ENCODE results near the gene GABRB1. TPM values are rescaled to one million over a fixed set of nuclear protein-coding genes. Genes with fewer than 3 reads are reported as not detected.

The GABRB1 gene
- total RNA-seq, 2 experiments from 2014 or later: not detected

DNA sequence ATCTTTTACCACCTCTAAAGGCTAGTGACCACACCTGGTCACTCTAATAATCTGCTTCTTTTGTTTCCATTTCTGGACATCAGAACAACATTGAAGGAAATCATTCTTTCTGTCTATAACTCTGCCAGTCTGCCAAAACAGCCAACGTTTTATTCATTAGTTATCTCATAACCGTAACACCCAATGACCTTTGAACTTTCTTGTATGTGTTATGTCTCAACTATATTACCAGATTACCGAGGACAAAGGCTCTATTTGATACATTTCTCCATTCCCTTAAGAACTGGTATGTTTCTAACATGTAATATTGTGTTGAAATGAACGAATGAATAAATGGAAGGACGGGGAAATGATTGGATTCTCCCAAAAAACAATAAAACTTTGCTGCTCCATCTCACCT lies 152.7 kb downstream of the GABRB1 start:
- Mint-ChIP-seq H3K4me3 (no peak overlapping the region), H3K27ac (no peak overlapping the region), H3K4me1 (no peaks in the 10 kb centered on the region), H3K9me3 (no peaks in the 10 kb centered on the region), H3K27me3 (no peaks in the 10 kb centered on the region), H3K36me3 (no peaks in the 10 kb centered on the region)
- no peak for DNase-seq
- POLR2A ChIA-PET: no interaction called here
- no peak for ATAC-seq (ENCODE audit: low read depth)

DNA sequence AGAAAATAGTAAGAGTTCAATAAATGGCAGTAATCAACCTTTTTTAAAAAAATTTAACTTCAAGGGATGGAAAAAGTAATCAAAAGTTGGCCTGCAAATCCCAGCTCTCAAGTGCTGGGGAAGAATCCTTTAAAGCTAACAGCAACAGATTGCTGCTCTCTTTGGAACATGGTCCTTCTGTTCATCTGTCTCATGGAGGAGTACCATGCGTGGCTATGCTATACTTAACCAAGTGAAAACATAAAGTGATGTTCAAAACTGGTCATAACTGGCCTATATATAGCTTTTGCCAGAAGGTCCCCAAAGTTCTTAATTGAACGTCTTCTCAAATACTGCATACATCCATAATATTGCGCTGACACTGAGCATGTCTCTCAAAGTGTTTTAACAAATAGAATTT lies 154.4 kb downstream of the GABRB1 start:
- Mint-ChIP-seq H3K36me3 (no peaks in the 10 kb centered on the region), H3K27me3 (no peaks in the 10 kb centered on the region), H3K4me3 (no peak overlapping the region), H3K4me1 (no peaks in the 10 kb centered on the region), H3K27ac (no peak overlapping the region), H3K9me3 (no peaks in the 10 kb centered on the region)
- DNase-seq (no peak), ATAC-seq (ENCODE audit: low read depth) (no peak)
- POLR2A ChIA-PET: no interaction called here

DNA sequence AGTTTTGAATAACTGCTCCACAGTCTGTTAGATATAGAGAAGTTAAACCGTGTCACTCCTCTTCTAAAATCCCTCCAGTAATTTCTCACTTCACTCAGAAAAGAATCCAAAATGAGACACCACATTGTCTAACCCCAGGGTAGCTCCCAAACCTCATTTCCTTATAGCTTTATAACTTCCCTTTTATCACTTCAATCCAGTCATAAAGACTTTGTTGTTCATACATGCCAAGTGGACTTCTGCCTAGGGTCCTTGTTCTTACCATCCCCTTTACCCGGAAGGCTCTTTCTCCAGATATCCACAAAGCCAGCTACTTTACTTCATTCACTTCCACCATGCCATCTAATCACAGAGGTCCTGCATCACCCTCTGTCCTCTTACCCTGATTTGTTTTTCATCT lies 156.2 kb downstream of the GABRB1 start:
- no peak for ATAC-seq (ENCODE audit: low read depth)
- no peaks in the 10 kb centered on the region for H3K36me3 Mint-ChIP-seq
- H3K27ac Mint-ChIP-seq: no peak overlapping the region
- no peak for DNase-seq
- H3K27me3 Mint-ChIP-seq: no peaks in the 10 kb centered on the region
- POLR2A ChIA-PET: no interaction called here
- H3K4me1 Mint-ChIP-seq: no peaks in the 10 kb centered on the region
- no peaks in the 10 kb centered on the region for H3K9me3 Mint-ChIP-seq
- no peak overlapping the region for H3K4me3 Mint-ChIP-seq

DNA sequence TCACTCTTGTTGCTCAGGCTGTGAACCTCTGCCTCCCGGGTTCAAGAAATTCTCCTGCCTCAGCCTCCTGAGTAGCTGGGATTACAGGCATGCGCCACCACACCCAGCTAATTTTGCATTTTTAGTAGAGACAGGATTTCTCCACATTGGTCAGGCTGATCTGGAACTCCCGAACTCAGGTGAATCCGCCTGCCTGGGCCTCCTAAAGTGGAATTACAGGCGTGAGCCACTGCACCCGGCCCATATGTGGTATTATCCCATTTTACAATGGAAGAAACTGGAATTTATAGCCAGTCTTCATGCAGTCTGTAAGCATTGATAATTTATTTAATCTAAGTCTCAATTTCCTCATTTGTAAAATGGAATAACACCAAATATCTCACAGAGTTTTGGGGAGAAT lies 161.8 kb downstream of the GABRB1 start:
- H3K4me1 Mint-ChIP-seq: no peaks in the 10 kb centered on the region
- POLR2A ChIA-PET: no interaction called here
- ATAC-seq (ENCODE audit: low read depth): no peak
- no peaks in the 10 kb centered on the region for H3K36me3 Mint-ChIP-seq
- no peak overlapping the region for H3K4me3 Mint-ChIP-seq
- H3K9me3 Mint-ChIP-seq: no peaks in the 10 kb centered on the region
- no peak for DNase-seq
- H3K27me3 Mint-ChIP-seq: no peaks in the 10 kb centered on the region
- H3K27ac Mint-ChIP-seq: no peak overlapping the region

DNA sequence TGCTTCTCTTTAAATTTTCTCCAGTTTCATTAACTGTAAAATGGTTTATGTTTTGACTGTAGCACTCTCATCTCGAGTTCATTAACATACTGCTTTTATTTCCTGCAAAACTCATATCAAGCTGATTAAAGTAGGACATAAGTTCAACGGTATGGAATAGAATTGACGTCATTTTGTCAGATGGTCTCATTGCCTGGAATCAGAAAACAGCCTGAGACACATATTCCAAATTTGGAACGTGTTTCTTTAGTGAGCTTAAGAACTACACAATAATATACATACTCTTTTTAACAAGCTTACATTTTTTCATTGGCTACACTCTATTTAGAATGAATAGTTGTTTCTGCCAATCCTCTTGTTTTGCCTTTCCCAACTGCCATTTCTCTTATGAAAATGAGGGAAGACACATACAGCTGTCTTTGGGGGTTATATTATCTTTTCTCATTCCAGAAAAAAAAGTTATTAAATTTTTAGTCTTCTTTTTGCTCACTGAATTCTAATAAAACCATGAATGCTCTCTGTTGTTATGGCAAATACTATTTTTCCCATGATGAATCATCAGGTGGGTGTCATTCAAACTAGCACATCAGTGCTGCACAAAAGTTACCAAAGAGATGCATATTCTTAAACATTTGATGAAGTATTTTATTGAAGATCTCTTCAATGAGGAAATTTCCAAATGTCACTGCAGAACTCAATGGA lies 162.8 kb downstream of the GABRB1 start:
- Mint-ChIP-seq H3K27me3 (no peaks in the 10 kb centered on the region), H3K27ac (no peak overlapping the region), H3K36me3 (no peaks in the 10 kb centered on the region), H3K9me3 (no peaks in the 10 kb centered on the region), H3K4me3 (no peak overlapping the region), H3K4me1 (no peaks in the 10 kb centered on the region)
- DNase-seq (no peak), ATAC-seq (ENCODE audit: low read depth) (no peak)
- POLR2A ChIA-PET: no interaction called here

DNA sequence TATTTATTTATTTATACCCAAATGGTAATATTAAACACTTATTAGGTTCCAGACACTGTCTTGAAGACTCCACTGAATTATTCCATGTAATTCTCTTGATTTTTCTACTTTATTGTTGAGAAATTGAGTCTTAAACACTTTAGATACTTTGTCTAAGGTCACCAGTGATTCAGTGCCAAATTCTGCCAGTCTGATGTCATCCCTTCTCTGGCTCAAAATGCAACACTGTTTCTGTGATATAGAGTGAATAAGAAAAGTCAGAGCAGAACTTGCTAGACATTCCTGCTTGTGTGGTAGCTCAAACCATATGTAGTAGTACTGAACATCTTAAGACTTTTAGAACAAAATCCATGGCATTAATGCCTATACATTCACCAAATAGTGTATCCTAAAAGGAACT lies 164.3 kb downstream of the GABRB1 start:
- Mint-ChIP-seq H3K36me3 (no peaks in the 10 kb centered on the region), H3K4me3 (no peak overlapping the region), H3K27ac (no peak overlapping the region), H3K9me3 (no peaks in the 10 kb centered on the region), H3K4me1 (no peaks in the 10 kb centered on the region), H3K27me3 (no peaks in the 10 kb centered on the region)
- POLR2A ChIA-PET: no interaction called here
- no peak for DNase-seq
- ATAC-seq (ENCODE audit: low read depth): no peak

DNA sequence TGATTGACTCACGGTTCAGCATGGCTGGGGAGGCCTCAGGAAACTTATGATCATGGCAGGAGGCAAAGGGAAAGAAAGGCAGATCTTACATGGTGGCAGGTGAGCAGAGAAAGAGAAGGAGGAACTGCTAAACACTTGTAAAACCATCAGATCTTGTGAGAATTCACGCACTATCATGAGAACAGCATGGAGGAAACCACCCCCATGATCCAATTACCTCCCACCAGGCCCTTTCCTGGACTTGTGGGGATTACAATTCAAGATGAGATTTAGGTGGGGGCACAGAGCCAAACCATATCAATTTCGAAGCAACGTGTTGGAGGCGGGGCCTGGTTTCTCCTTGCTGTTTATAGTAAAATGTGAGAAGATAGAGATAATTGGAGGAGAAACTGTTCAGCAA lies 167.4 kb downstream of the GABRB1 start:
- no peak for DNase-seq
- Mint-ChIP-seq H3K36me3 (no peaks in the 10 kb centered on the region), H3K4me3 (no peak overlapping the region), H3K27ac (no peak overlapping the region), H3K27me3 (peaks cover 3% of the 10 kb centered on the region), H3K4me1 (no peaks in the 10 kb centered on the region), H3K9me3 (no peaks in the 10 kb centered on the region)
- POLR2A ChIA-PET: no interaction called here
- no peak for ATAC-seq (ENCODE audit: low read depth)

DNA sequence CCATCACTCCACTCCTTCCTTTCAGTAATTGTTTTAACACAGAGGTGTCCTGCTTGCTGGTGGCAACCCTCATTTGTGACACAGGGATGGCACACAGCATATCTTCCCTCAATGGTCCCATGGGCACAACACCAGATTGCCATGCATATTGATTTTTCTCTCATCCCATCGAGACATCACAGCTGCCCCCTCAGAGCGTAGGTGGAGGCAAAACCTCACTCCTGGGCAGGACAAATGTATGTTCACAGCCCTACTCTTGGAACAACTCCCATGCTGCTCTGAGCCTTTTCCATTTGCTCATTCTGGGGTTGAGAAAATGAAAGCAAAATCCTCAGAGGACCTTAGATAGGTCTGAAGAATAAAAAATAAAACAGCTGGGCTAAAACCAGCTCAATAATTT lies 172.2 kb downstream of the GABRB1 start:
- POLR2A ChIA-PET: no interaction called here
- DNase-seq (no peak), ATAC-seq (ENCODE audit: low read depth) (no peak)
- no peak overlapping the region for H3K4me3 Mint-ChIP-seq
- H3K9me3 Mint-ChIP-seq: no peaks in the 10 kb centered on the region
- no peaks in the 10 kb centered on the region for H3K4me1 Mint-ChIP-seq
- peaks cover 3% of the 10 kb centered on the region for H3K27me3 Mint-ChIP-seq
- no peaks in the 10 kb centered on the region for H3K36me3 Mint-ChIP-seq
- no peak overlapping the region for H3K27ac Mint-ChIP-seq

DNA sequence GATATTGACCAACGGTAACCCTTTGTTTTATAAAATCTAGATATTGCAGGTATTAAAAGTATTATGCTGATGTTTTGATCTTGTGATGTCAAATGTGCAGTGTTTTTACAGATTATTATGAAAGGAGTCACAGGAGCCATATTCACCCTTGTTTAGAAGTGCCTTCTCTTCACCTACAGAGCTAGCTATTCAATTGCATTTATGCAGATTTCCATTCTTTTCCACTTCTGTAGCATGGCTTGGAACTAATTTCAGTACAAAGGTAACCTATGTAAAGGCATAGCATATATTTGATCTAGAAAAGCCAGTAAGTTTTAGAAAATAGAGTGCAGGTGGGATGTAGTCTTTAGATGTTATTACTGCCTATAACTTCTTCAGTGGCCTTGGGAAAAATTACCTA lies 176.2 kb downstream of the GABRB1 start:
- H3K9me3 Mint-ChIP-seq: no peaks in the 10 kb centered on the region
- H3K36me3 Mint-ChIP-seq: no peaks in the 10 kb centered on the region
- POLR2A ChIA-PET: no interaction called here
- H3K4me3 Mint-ChIP-seq: no peak overlapping the region
- ATAC-seq (ENCODE audit: low read depth) (no peak), DNase-seq (no peak)
- no peaks in the 10 kb centered on the region for H3K27me3 Mint-ChIP-seq
- H3K4me1 Mint-ChIP-seq: no peaks in the 10 kb centered on the region
- no peak overlapping the region for H3K27ac Mint-ChIP-seq

DNA sequence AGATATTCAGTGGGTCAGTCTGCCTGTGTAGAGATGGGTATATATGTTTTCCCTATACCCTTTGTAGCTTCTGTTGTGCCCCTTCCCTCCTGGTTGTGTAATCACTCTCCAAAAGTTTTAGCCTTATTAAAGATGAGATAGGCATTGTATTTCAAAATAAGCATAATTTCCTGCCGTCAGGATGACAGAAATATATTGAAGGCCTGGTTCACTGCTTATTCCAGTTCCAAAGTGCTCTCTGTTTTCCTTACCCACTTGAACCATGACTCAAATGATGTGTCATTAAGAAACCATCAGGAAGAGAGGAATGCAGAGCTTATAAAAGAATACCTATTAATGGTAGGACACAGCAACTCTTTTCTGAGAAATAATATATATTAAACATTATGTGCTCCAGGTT lies 178.5 kb downstream of the GABRB1 start:
- H3K4me3 Mint-ChIP-seq: no peak overlapping the region

DNA sequence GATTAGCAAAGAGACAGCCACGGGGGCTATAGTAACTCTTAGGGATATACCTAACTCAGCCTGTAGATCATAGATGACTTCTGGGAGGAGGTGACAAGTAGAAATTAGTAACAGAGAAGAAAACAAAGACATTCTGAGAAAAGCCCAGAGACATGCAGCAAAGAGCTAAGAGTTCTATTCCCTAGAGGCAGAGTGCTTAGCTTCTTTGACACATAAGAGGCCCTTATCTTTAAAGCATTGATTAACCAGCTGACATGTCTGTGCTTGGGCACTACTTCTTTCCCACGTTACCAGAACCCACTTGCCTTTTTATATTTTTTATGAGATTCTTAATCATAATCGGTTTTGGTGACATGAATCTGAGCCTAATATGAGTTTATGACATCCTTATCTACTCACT lies 179.5 kb downstream of the GABRB1 start:
- no peaks in the 10 kb centered on the region for H3K9me3 Mint-ChIP-seq

More for the DNA sequence above, 178.5 kb downstream of the GABRB1 start:
- POLR2A ChIA-PET: no interaction called here
- Mint-ChIP-seq H3K9me3 (no peaks in the 10 kb centered on the region), H3K36me3 (no peaks in the 10 kb centered on the region), H3K27ac (no peak overlapping the region), H3K4me1 (no peaks in the 10 kb centered on the region), H3K27me3 (no peaks in the 10 kb centered on the region)
- DNase-seq (no peak), ATAC-seq (ENCODE audit: low read depth) (no peak)

DNA sequence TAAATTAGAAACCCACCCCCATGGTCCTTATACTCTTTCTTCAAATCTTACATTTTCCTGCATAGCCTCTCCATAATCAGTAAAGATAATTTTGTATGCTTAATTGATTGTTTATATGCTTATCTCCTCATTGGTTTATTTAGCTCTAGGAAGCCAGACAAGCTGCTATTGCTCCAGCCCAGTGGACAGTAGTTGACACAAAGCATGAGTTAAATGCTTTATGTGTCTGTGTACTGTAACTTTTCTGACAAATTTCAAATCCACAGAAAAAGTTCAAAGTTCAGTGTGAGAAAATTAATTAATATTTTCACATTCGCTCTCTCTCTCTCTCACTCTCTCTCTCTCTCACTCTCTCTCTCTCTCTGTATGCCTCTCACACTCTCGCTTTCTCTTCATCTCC lies 181.7 kb downstream of the GABRB1 start:
- no peak for DNase-seq

More for the DNA sequence above, 179.5 kb downstream of the GABRB1 start:
- ATAC-seq (ENCODE audit: low read depth) (no peak), DNase-seq (no peak)
- Mint-ChIP-seq H3K36me3 (no peaks in the 10 kb centered on the region), H3K4me3 (no peak overlapping the region), H3K4me1 (no peaks in the 10 kb centered on the region), H3K27me3 (no peaks in the 10 kb centered on the region), H3K27ac (no peak overlapping the region)
- POLR2A ChIA-PET: no interaction called here

DNA sequence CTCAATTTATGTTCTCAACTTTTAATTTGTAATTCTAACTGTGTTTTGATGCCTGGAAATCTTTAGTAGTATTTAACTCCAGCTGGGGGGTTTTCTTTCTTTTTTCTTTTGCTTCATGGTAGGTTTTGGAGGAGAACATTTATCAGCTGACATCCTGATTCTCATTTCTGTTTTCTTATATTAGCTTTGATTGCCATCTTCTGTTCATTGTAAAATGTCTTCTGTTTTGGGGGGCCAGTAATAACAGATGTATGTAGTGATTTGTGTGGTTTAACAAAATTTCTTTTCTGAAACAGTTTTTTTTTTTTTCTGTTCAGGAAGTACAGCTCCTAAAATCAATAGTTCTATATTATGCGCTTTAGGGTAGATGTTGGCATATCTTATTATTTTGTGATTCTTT lies 182.2 kb downstream of the GABRB1 start:
- no peaks in the 10 kb centered on the region for H3K4me1 Mint-ChIP-seq
- H3K9me3 Mint-ChIP-seq: no peaks in the 10 kb centered on the region
- ATAC-seq (ENCODE audit: low read depth) (no peak), DNase-seq (no peak)
- H3K36me3 Mint-ChIP-seq: no peaks in the 10 kb centered on the region
- no peak overlapping the region for H3K4me3 Mint-ChIP-seq
- POLR2A ChIA-PET: no interaction called here
- H3K27me3 Mint-ChIP-seq: no peaks in the 10 kb centered on the region
- H3K27ac Mint-ChIP-seq: no peak overlapping the region

More for the DNA sequence above, 181.7 kb downstream of the GABRB1 start:
- Mint-ChIP-seq H3K4me1 (no peaks in the 10 kb centered on the region), H3K27me3 (no peaks in the 10 kb centered on the region), H3K36me3 (no peaks in the 10 kb centered on the region), H3K9me3 (no peaks in the 10 kb centered on the region), H3K27ac (no peak overlapping the region), H3K4me3 (no peak overlapping the region)
- POLR2A ChIA-PET: no interaction called here
- no peak for ATAC-seq (ENCODE audit: low read depth)

DNA sequence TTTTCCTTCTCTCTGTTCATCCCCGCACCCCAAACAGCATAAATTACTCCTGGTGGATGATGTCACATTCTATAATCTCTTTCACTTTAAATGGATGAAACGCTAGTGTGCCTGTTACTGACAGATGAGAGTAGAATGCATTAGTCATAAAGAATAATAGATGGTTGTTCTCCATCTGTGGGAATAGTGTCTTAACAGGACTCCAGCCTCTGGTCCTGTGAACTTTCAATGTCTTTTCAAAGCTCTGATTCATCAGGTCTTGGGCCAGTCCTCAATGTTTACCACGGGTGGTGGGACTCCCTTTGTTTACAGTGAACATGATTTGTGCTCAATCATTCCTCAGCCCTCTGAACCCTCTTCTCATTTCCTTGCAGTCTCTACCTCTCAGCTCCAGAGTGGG lies 182.6 kb downstream of the GABRB1 start:
- POLR2A ChIA-PET: no interaction called here
- Mint-ChIP-seq H3K4me3 (no peak overlapping the region), H3K4me1 (no peaks in the 10 kb centered on the region), H3K9me3 (no peaks in the 10 kb centered on the region), H3K27me3 (no peaks in the 10 kb centered on the region), H3K36me3 (no peaks in the 10 kb centered on the region), H3K27ac (no peak overlapping the region)
- DNase-seq (no peak), ATAC-seq (ENCODE audit: low read depth) (no peak)

DNA sequence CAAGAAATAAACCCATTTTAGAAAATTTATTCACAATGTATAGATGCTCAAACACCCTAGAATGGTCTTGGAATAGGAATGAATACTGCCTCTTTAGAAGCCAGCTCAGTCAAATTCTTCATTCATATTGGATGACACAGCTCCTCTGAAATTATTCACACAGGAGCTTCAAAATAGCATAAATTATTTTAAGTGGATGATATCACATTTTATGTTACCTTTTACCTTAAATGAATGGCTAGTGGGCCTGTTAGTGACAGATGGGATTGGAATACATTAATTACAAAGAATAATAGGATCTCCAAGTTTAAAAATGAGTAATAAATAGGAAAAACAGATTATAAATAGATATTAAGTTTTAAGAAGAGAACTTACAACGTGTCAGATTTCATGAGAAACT lies 184.4 kb downstream of the GABRB1 start:
- no peak overlapping the region for H3K4me3 Mint-ChIP-seq
- no peaks in the 10 kb centered on the region for H3K4me1 Mint-ChIP-seq
- H3K36me3 Mint-ChIP-seq: no peaks in the 10 kb centered on the region
- DNase-seq (no peak), ATAC-seq (ENCODE audit: low read depth) (no peak)
- H3K27me3 Mint-ChIP-seq: no peaks in the 10 kb centered on the region
- POLR2A ChIA-PET: no interaction called here
- no peak overlapping the region for H3K27ac Mint-ChIP-seq
- H3K9me3 Mint-ChIP-seq: no peaks in the 10 kb centered on the region
